ENCODE data around the gene PRPF8. TPM values are rescaled to one million over a fixed set of nuclear protein-coding genes. Genes with fewer than 3 reads are reported as not detected.

Gene PRPF8
- total RNA-seq, 4 donors from 2014 or later, result 127 to 261 (median 195) TPM

DNA sequence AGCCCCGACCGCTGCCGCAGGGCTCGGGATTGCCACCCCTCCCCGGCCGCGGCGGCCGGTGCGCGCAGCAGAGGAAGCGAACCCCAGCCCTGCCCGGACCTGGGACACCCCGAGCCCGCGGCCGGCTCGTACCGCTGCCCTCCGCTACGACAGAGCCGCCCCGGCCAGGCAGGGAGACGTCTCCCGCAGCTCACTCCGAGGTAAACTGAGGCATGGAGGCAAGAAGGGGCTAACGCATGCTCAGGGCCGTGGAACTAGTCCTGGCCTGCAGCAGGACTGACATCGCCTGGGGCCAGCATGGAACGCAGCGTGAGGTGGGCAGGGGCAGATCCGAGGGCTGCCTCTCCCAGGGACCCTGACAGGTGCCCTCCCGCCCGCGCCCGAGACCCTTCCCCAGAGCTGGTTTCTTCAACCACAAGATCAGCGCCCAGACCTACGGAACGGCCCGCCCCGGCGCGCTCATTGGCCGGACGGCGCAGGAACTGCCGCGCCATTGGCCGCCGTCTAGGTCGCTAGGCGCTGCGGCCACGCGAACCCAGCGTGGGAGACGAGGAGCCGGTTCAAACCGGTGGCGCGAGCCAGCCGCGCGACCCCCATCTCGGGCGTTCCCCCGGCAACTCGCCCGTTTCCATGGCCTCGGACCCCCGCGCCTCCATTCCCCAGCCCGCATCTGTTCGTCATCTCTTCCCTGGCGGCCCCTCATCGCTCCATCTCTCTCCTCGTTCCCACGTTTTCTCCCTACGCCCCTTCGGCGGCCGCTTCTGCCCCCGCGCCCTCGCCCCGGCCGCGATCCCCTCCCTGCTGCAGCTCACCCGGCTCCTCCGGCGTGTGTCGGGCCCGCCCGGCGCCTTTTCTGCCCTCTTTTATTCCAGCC, 56.4 kb downstream of the PRPF8 start, which contains the start of gene SLC43A2:
TSS of gene SLC43A2 (minus strand) at position 853 of the 874 bp plus-strand sequence. CDS start 960 bp downstream, outside the sequence.
- in situ Hi-C loops (cut with MboI; ENCODE audit: low sequenced_read_pairs in 4 of 4), result loop anchor here in 2 of 4 donors (25.0 kb wide), 1 partner anchor 366 kb away; the partner anchor contains the start of gene BHLHA9 (in 2 of the 2)
- intact Hi-C loops (cut with DNase I; ENCODE audit: low total_unique reads), result loop anchor here (1.0 to 5.0 kb wide), 3 partner anchors 38 to 361 kb away; no protein-coding TSS in a partner anchor
- Histone ChIP-seq H3K27ac (peak within 1 kb of the TSS; percentile 91 to 99 (median 94)), H3K36me3 (peaks cover 0 to 7% of the 10 kb centered on the region in 2 donors), H3K4me1 (peaks cover 22 to 34% of the 10 kb centered on the region in 2 donors), H3K4me3 (peak within 1 kb of the TSS; percentile 80 to 94 (median 86)), H3K9me3 (no peaks in the 10 kb centered on the region), H3K27me3 (no peaks in the 10 kb centered on the region)
- no peak for TF ChIP-seq CTCF (IDR thresholded peaks at IDR 0.05 in 4 of 5, conservative IDR thresholded peaks at IDR 0.05 in 1 of 5)
- peak; percentile 26 to 93 for TF ChIP-seq POLR2A (IDR thresholded peaks at IDR 0.05)
- ATAC-seq (peak; percentile 64 to 76), DNase-seq (peak; percentile 75 to 76)

DNA sequence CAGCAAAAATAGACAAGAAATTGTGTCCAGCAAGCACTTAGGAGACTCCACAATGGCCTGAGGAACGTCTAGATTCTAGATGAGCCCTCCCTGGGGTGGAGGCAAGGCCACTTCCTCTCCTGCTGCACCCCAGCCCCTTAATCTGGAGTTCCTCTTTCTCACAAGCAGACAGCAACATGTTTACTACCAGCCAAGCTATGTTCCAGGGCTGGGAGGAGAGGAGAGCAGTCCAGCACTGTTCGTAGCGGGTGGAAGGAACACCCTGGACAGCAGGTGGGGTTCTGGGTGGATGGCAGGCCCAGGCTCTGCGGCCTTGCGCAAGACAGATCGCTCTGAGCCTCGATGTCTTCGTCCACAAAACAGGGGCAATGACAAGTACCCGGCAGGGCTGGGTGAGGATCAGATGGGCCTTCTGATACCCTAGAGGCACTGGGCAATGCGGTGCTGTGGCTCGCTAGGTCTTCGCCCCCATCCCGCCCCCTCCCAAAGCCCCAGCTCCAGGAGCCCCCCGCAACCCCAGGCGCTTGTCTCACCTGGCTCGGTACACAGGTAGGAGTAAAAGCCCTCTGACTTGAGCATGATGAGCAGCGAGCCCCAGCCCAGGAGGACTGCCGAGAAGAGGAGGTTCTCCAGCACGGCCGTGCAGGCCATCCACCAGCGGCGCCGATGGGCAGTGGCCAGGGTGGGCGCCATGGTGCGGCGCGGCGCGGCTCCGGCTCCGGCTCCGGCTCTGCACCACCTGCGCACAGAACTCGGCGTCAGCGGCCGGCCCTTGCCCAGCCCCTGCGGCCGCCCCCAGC, 57.3 kb downstream of the PRPF8 start:
- Histone ChIP-seq H3K4me1 (peaks cover 22 to 34% of the 10 kb centered on the region in 2 donors), H3K36me3 (peaks cover 0 to 7% of the 10 kb centered on the region in 2 donors), H3K27ac (peak overlapping the region; percentile 91 to 99 (median 94)), H3K4me3 (peak overlapping the region; percentile 80 to 94 (median 86)), H3K27me3 (no peaks in the 10 kb centered on the region), H3K9me3 (no peaks in the 10 kb centered on the region)
- intact Hi-C loops (cut with DNase I; ENCODE audit: low total_unique reads), result loop anchor here (5.0 kb wide), 2 partner anchors 260 to 360 kb away; no protein-coding TSS in a partner anchor
- DNase-seq (peak; percentile 73 to 81), ATAC-seq (peak; percentile 12 to 57)
- TF ChIP-seq POLR2A (IDR thresholded peaks at IDR 0.05) (peak; percentile 36 to 37), CTCF (IDR thresholded peaks at IDR 0.05 in 4 of 5, conservative IDR thresholded peaks at IDR 0.05 in 1 of 5) (no peak)
- in situ Hi-C loops (cut with MboI; ENCODE audit: low sequenced_read_pairs in 4 of 4), result loop anchor here in 2 of 4 donors (25.0 kb wide), 1 partner anchor 365 kb away; the partner anchor contains the start of gene BHLHA9 (in 2 of the 2)

- Histone ChIP-seq H3K4me3 (peak overlapping the region in 2 of 4 donors; percentile 80 to 82), H3K36me3 (peaks cover 0 to 7% of the 10 kb centered on the region in 2 donors), H3K27ac (peak overlapping the region; percentile 91 to 99 (median 94)), H3K27me3 (no peaks in the 10 kb centered on the region), H3K4me1 (peaks cover 22 to 38% of the 10 kb centered on the region in 2 donors), H3K9me3 (no peaks in the 10 kb centered on the region)
- intact Hi-C loops (cut with DNase I; ENCODE audit: low total_unique reads), result loop anchor here (5.0 kb wide), 2 partner anchors 259 to 359 kb away; no protein-coding TSS in a partner anchor
- in situ Hi-C loops (cut with MboI; ENCODE audit: low sequenced_read_pairs in 4 of 4), result loop anchor here in 2 of 4 donors (25.0 kb wide), 1 partner anchor 364 kb away; the partner anchor contains the start of gene BHLHA9 (in 2 of the 2)
- TF ChIP-seq POLR2A (IDR thresholded peaks at IDR 0.05) (no peak), CTCF (IDR thresholded peaks at IDR 0.05 in 4 of 5, conservative IDR thresholded peaks at IDR 0.05 in 1 of 5) (no peak)
- ATAC-seq, result peak in 1 of 2 donors; percentile 10
- no peak for DNase-seq
Measured at GRCh38 chr17:1626333-1626732, 58.3 kb downstream of the PRPF8 start.

DNA sequence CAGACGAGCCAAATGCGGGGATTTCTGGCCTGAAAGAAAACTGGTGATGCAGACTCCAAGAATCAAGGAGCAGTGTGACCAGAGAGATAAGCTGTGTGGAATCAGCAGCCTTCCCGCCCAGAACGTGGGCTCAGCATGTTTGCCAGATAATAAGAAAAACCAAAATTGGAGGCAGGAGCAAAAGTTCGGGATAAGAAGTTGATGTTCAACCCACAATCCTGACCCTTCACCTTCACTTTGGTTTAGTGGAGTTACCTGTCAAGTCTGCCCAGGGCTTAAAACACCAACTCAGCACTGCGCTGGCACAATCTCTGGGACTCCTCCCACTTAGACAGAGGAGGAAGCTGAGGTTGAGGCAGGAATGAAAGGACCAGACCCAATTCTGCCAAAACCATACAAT, 59.1 kb downstream of the PRPF8 start:
- H3K4me3 ChIP-seq, result no peak overlapping the region
- intact Hi-C loops (cut with DNase I; ENCODE audit: low total_unique reads), result loop anchor here (5.0 kb wide), 2 partner anchors 258 to 358 kb away; no protein-coding TSS in a partner anchor

More for the DNA sequence above, 59.1 kb downstream of the PRPF8 start:
- Histone ChIP-seq H3K27ac (peak overlapping the region; percentile 91 to 99 (median 94)), H3K9me3 (no peaks in the 10 kb centered on the region), H3K36me3 (peaks cover 0 to 7% of the 10 kb centered on the region in 2 donors), H3K4me1 (peaks cover 22 to 35% of the 10 kb centered on the region in 2 donors), H3K27me3 (no peaks in the 10 kb centered on the region)
- TF ChIP-seq CTCF (IDR thresholded peaks at IDR 0.05 in 4 of 5, conservative IDR thresholded peaks at IDR 0.05 in 1 of 5) (no peak), POLR2A (IDR thresholded peaks at IDR 0.05) (no peak)
- in situ Hi-C loops (cut with MboI; ENCODE audit: low sequenced_read_pairs in 4 of 4), result loop anchor here in 2 of 4 donors (25.0 kb wide), 1 partner anchor 363 kb away; the partner anchor contains the start of gene BHLHA9 (in 2 of the 2)
- DNase-seq, result no peak
- no peak for ATAC-seq

Data from gastrocnemius medialis (tissue), 4 donors.